ENCODE results near the gene CMSS1. TPM values are rescaled to one million over a fixed set of nuclear protein-coding genes. Genes with fewer than 3 reads are reported as not detected.

CMSS1 gene
- total and polyA plus RNA-seq, 8 donors = 14.4 to 29.9 (median 15.9) TPM

DNA sequence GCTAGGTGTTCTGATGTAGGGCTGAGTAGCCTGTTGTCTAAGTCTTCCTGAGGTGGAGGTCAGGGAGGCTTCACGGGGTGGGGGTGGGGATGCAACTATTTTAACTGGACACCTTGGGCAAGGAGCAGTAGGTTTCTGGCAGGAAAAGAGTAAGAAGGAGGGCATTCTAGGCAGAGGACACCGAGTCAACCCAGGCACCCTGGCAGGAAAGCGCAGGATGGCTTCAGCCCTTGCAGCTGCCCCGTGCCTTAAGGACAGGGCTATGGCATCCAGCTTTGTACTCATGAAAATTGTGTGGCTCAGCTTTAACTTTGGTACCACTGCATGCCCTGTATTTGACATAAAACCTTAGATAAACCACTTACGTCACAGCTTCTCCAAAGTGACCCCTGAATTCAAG lies 303.0 kb downstream of the CMSS1 start:
- H3K27me3 ChIP-seq = no peaks in the 10 kb centered on the region
- 94 to 97% methylated on average over 5 of the region's 5 CpGs for WGBS, 2 donors
- intact Hi-C loops (cut with DNase I) = no loop called here
- no peak overlapping the region for H3K4me3 ChIP-seq
- TF ChIP-seq, protein P1, sequence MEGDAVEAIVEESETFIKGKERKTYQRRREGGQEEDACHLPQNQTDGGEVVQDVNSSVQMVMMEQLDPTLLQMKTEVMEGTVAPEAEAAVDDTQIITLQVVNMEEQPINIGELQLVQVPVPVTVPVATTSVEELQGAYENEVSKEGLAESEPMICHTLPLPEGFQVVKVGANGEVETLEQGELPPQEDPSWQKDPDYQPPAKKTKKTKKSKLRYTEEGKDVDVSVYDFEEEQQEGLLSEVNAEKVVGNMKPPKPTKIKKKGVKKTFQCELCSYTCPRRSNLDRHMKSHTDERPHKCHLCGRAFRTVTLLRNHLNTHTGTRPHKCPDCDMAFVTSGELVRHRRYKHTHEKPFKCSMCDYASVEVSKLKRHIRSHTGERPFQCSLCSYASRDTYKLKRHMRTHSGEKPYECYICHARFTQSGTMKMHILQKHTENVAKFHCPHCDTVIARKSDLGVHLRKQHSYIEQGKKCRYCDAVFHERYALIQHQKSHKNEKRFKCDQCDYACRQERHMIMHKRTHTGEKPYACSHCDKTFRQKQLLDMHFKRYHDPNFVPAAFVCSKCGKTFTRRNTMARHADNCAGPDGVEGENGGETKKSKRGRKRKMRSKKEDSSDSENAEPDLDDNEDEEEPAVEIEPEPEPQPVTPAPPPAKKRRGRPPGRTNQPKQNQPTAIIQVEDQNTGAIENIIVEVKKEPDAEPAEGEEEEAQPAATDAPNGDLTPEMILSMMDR (IDR thresholded peaks at IDR 0.05) = no peak
- no peak for DNase-seq
- ATAC-seq = no peak
- no peaks in the 10 kb centered on the region for H3K4me1 ChIP-seq
- no peak for FAIRE-seq
- H3K36me3 ChIP-seq = no peaks in the 10 kb centered on the region
- no peak overlapping the region for H3K27ac ChIP-seq
- H3K9me3 ChIP-seq = no peaks in the 10 kb centered on the region

- Histone ChIP-seq H3K27me3 (no peaks in the 10 kb centered on the region), H3K27ac (no peak overlapping the region), H3K9me3 (no peaks in the 10 kb centered on the region), H3K4me1 (no peaks in the 10 kb centered on the region), H3K4me3 (no peak overlapping the region), H3K36me3 (no peaks in the 10 kb centered on the region)
- TF ChIP-seq, protein P1 (IDR thresholded peaks at IDR 0.05) = no peak
- 97% methylated on average over 2 of the region's 2 CpGs for WGBS, 2 donors
- DNase-seq = no peak
- ATAC-seq = no peak
- intact Hi-C loops (cut with DNase I) = no loop called here
- no peak for FAIRE-seq
These were observed 304.7 kb downstream of the CMSS1 start for GRCh38 chr3:100122321-100122720.

DNA sequence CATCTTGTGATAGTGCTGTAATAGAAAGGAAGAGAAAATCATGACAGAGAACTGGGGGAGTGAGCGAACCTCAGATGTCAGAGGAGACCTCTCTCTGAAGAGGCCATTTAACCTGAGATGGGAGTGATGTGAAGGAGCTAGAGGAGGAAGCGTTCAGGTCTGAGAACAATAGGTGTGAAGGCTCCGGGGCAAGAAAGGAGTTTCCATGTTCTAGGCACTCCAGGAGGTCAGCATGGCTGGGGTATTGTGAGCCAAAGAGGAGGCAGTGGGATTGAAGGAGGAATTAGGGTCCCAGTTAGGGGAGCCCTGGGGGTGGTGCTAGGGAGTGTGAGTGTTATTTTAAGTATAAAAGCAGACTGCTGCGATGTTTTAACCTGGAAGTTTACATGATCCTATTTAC lies 305.4 kb downstream of the CMSS1 start:
- no peak for FAIRE-seq
- ATAC-seq = no peak
- intact Hi-C loops (cut with DNase I) = no loop called here
- TF ChIP-seq, protein P1 (IDR thresholded peaks at IDR 0.05) = no peak
- Histone ChIP-seq H3K4me1 (no peaks in the 10 kb centered on the region), H3K36me3 (no peaks in the 10 kb centered on the region), H3K27ac (no peak overlapping the region), H3K9me3 (no peaks in the 10 kb centered on the region), H3K27me3 (no peaks in the 10 kb centered on the region), H3K4me3 (no peak overlapping the region)
- WGBS, 2 donors = 96 to 97% methylated on average over 4 of the region's 4 CpGs
- DNase-seq = no peak

GRCh38 chr3:100124201-100124761 lies 306.6 kb downstream of the CMSS1 start:
- TF ChIP-seq, protein P1 (IDR thresholded peaks at IDR 0.05) = no peak
- Histone ChIP-seq H3K4me3 (no peak overlapping the region), H3K4me1 (no peaks in the 10 kb centered on the region), H3K27ac (no peak overlapping the region), H3K27me3 (no peaks in the 10 kb centered on the region), H3K36me3 (no peaks in the 10 kb centered on the region), H3K9me3 (no peaks in the 10 kb centered on the region)
- DNase-seq (no peak), ATAC-seq (no peak), FAIRE-seq (no peak)
- intact Hi-C loops (cut with DNase I) = no loop called here
- WGBS, 2 donors = 79 to 85% methylated on average over 5 of the region's 5 CpGs

DNA sequence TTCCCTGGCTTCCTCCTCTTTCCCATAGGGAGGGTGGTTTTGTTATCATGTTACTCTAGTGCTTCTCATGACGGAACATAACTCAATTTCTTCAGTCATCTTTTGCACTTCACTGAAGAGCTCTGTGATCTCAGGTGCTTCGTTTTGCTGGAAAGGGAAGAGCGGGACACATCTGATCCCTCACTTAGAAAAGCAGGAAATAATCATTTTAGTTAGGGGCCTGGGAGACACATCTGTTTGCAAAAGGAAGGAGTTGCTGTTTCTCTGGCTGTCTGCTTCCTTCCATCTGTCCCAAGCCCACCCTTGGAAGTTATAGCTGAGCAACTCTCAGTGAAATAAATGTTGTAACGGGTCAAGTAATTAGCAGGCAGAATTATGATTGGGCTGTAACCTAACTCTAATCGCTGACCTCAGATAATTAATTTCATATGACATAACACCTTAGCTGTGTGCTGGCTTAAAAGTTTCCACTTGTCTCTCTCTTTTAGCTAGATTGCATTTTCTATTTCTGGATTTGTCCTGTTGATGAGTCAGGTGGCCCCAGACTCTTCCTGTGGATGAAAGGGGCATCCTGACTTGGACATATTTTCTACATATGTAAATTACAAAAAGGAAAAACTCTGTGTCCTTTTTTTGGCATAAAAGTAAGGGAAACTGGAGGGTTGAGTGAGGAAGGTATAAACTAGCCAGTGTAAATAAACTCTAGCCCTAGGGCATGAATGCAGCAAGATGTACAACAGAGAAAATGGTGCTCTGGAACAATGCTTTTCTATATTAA lies 307.7 kb downstream of the CMSS1 start:
- FAIRE-seq (no peak), DNase-seq (no peak), ATAC-seq (peak in 1 of 4 donors; percentile 43)
- TF ChIP-seq, protein P1 (IDR thresholded peaks at IDR 0.05) = no peak
- Histone ChIP-seq H3K36me3 (no peaks in the 10 kb centered on the region), H3K27ac (no peak overlapping the region), H3K4me1 (no peaks in the 10 kb centered on the region), H3K4me3 (no peak overlapping the region), H3K9me3 (no peaks in the 10 kb centered on the region), H3K27me3 (no peaks in the 10 kb centered on the region)
- intact Hi-C loops (cut with DNase I) = no loop called here
- 81 to 83% methylated on average over 5 of the region's 5 CpGs for WGBS, 2 donors
